ENCODE results near the gene ZNF438. TPM values are rescaled to one million over a fixed set of nuclear protein-coding genes. Genes with fewer than 3 reads are reported as not detected.

The ZNF438 gene
- total and polyA plus RNA-seq, 10 of the 15 experiments (the other 5 are each of a cell fraction or from before 2014, with no cell fraction given) = 0.93 to 5.2 (median 1.9) TPM

- H3K4me3 ChIP-seq = no peak overlapping the region
- H3K4me1 ChIP-seq (ENCODE audit: control insufficient read depth, insufficient read depth, low read length) = peaks cover 7% of the 10 kb centered on the region; the same call in 1 of the 2 replicates
- no peaks in the 10 kb centered on the region for H3K79me2 ChIP-seq (ENCODE audit: control insufficient read depth, insufficient read depth, low read length)
- H3K27ac ChIP-seq (ENCODE audit: control insufficient read depth, insufficient read depth) = no peak overlapping the region
- ChIA-PET SMC1A (ENCODE audit: uncharacterized antibody, unreplicated experiment) (interaction anchor here (0.7 to 1.8 kb wide), 6 partner anchors 8 to 788 kb away, joined by 3 to 7 read pairs (median 4); partner anchors contain the start of gene ZNF438), CTCF (interaction anchor here (1.0 to 2.2 kb wide), 3 partner anchors 9 to 397 kb away, joined by 4 to 8 read pairs (median 4); no protein-coding TSS in a partner anchor), RAD21 (ENCODE audit: unreplicated experiment) (interaction anchor here (0.6 kb wide), 1 partner anchor 580 kb away, joined by 3 read pairs; no protein-coding TSS in a partner anchor), POLR2A (no interaction called here)
- TF ChIP-seq CTCF (IDR thresholded peaks at IDR 0.05 in 2 of 3, conservative IDR thresholded peaks at IDR 0.05 in 1 of 3; ENCODE audit: control insufficient read depth in 2 of 3, extremely low read depth in 1 of 3, insufficient read depth in 1 of 3, low read depth in 3 of 3, low read length in 3 of 3) = no peak
- TF ChIP-seq PML (IDR thresholded peaks at IDR 0.05; ENCODE audit: low read length) = no peak
- no peak for TF ChIP-seq ZNF24 (IDR thresholded peaks at IDR 0.05)
- TF ChIP-seq NFIC (IDR thresholded peaks at IDR 0.05; ENCODE audit: low read depth, low read length) = no peak
- no peak for TF ChIP-seq PBX3 (IDR thresholded peaks at IDR 0.05; ENCODE audit: insufficient replicate concordance, low read depth, low read length)
- no peak for TF ChIP-seq HSF1 (IDR thresholded peaks at IDR 0.05; ENCODE audit: low read depth, low read length)
- no peak for TF ChIP-seq ATF3 (IDR thresholded peaks at IDR 0.05; ENCODE audit: borderline replicate concordance, extremely low read depth, low read depth, low read length)
- TF ChIP-seq RB1 (IDR thresholded peaks at IDR 0.05; ENCODE audit: borderline replicate concordance) = no peak
- TF ChIP-seq TCF12 (IDR thresholded peaks at IDR 0.05; ENCODE audit: low read depth, low read length) = no peak
- no peak for TF ChIP-seq KLF5 (IDR thresholded peaks at IDR 0.05; ENCODE audit: partially characterized antibody)
- no peak for TF ChIP-seq CEBPB (IDR thresholded peaks at IDR 0.05; ENCODE audit: borderline replicate concordance in 1 of 2, low read depth in 2 of 2, low read length in 2 of 2)
- no peak for TF ChIP-seq CHD2 (IDR thresholded peaks at IDR 0.05; ENCODE audit: borderline replicate concordance, low read depth, low read length)
- TF ChIP-seq ASH2L (IDR thresholded peaks at IDR 0.05; ENCODE audit: borderline replicate concordance, low read depth) = no peak
- no peaks in the 10 kb centered on the region for H3K9me3 ChIP-seq (replicated peaks; ENCODE audit: control insufficient read depth, insufficient read depth, low read length)
- no peaks in the 10 kb centered on the region for H3K27me3 ChIP-seq (replicated peaks in 1 of 2; ENCODE audit: control insufficient read depth in 2 of 2, insufficient read depth in 2 of 2, low read length in 1 of 2)
- no peaks in the 10 kb centered on the region for H4K20me1 ChIP-seq (ENCODE audit: control insufficient read depth, insufficient read depth)
- no peak overlapping the region for H3K4me2 ChIP-seq (ENCODE audit: control insufficient read depth, insufficient read depth)
- in situ Hi-C loops (cut with MboI) (no loop called here), intact Hi-C loops (cut with micrococcal nuclease; ENCODE audit: unreplicated experiment) (no loop called here)
- FAIRE-seq (no peak), ATAC-seq (no peak), DNase-seq (ENCODE audit: low read depth, low spot score) (no peak)
- no peak overlapping the region for H2AFZ ChIP-seq (ENCODE audit: control insufficient read depth, low read depth, low read length)
- WGBS (ENCODE audit: insufficient coverage, insufficient replicate concordance, low lambda C conversion rate, missing lambda C conversion rate) = 58% methylated on average over 5 of the region's 5 CpGs
- no peaks in the 10 kb centered on the region for H3K36me3 ChIP-seq (ENCODE audit: control insufficient read depth in 2 of 2, insufficient read depth in 2 of 2, low read length in 1 of 2)
- BruUV-seq (replicated peaks) = no TSS peak
- H3K9ac ChIP-seq (ENCODE audit: control insufficient read depth, insufficient read depth, low read length) = no peak overlapping the region
Observed at GRCh38 chr10:31020209-31020608, 11.5 kb downstream of the ZNF438 start.
